HG03520 (cell line): ENCODE results near the gene FZD10.

ENCODE experiments used
- ATAC-seq: cut with Tn5 transposase; IDR thresholded peaks from one replicate; pipeline ENCODE4 v1.9.1; 2021; ENCODE audit warnings: mild to moderate bottlenecking, moderate library complexity; ENCODE audit not compliant: unreplicated experiment

The FZD10 gene

GRCh38 chr12:130177635-130178242 is 15.5 kb downstream of the FZD10 start:
- no peak for ATAC-seq

- ATAC-seq: no peak
These were observed 16.0 kb downstream of the FZD10 start for GRCh38 chr12:130178282-130178681.

- ATAC-seq: no peak
These were observed 16.9 kb downstream of the FZD10 start for GRCh38 chr12:130179191-130179590.

- ATAC-seq: no peak
These were observed 17.4 kb downstream of the FZD10 start for GRCh38 chr12:130179621-130180020.

- no peak for ATAC-seq
These were observed 18.9 kb downstream of the FZD10 start for GRCh38 chr12:130181211-130181610.

GRCh38 chr12:130183585-130184370 is 21.5 kb downstream of the FZD10 start:
- no peak for ATAC-seq

- ATAC-seq: no peak
These were observed 22.3 kb downstream of the FZD10 start for GRCh38 chr12:130184404-130185090.

- ATAC-seq: no peak
These were observed 23.5 kb downstream of the FZD10 start for GRCh38 chr12:130185455-130186391.

- no peak for ATAC-seq
These were observed 24.5 kb downstream of the FZD10 start for GRCh38 chr12:130186651-130187268.

GRCh38 chr12:130192642-130193345 is 30.5 kb downstream of the FZD10 start:
- no peak for ATAC-seq

GRCh38 chr12:130194154-130194553 is 31.9 kb downstream of the FZD10 start:
- ATAC-seq: no peak

- ATAC-seq: no peak
These were observed 33.1 kb downstream of the FZD10 start for GRCh38 chr12:130195369-130195768.

- ATAC-seq: no peak
These were observed 33.5 kb downstream of the FZD10 start for GRCh38 chr12:130195776-130196175.

- ATAC-seq: no peak
These were observed 34.6 kb downstream of the FZD10 start for GRCh38 chr12:130196827-130197226.

GRCh38 chr12:130198026-130198662 is 35.9 kb downstream of the FZD10 start:
- ATAC-seq: no peak

GRCh38 chr12:130198663-130199060 is 36.4 kb downstream of the FZD10 start:
- ATAC-seq: no peak

GRCh38 chr12:130199581-130200390 is 37.5 kb downstream of the FZD10 start:
- ATAC-seq: no peak

GRCh38 chr12:130200445-130200844 is 38.2 kb downstream of the FZD10 start:
- ATAC-seq: no peak
